K562 (cell line): Measurements from ENCODE around the gene PITPNM1. TPM values are rescaled to one million over a fixed set of nuclear protein-coding genes. Genes with fewer than 3 reads are reported as not detected.

Experiments
- ATAC-seq: fragments of 200-7000 bp; cut with Tn5 transposase; 3 replicates; pipeline ENCODE4 v1.9.1; 2020; ENCODE audit warnings: moderate library complexity
- BruUV-seq: library from RNA; stranded (reverse); fragments of 400-500 nt; replicated peaks from 2 replicates; lab custom pipeline; 2021; lab: Mats Ljungman, UMichigan
- CTCF ChIA-PET: fragments of 300-600 bp; formaldehyde crosslinking; extraction: SDS; loops from one replicate; lab custom pipeline; 2021; ENCODE audit warnings: low intra/inter-chr PET ratio; lab: Yijun Ruan, JAX
- POLR2A ChIA-PET: fragments of 300-600, 350-650 bp; sonication (Branson Sonifier 250); formaldehyde crosslinking; extraction: SDS; loops from one replicate; lab custom pipeline; 2021; ENCODE audit warnings: antibody characterized with exemption, inconsistent platforms; lab: Yijun Ruan, JAX
- DNase-seq, 4 experiments: peaks; one replicate each; pipeline versions ENCODE4 v3.0.0 to v3.0.0-alpha.2; 2011 to 2018; ENCODE audit warnings: low spot score in 3 of 4, mixed read lengths in 3 of 4; ENCODE audit errors: extremely low read depth in 1 of 4
- FAIRE-seq: peaks from 2 replicates; lab custom pipeline; 2011; peaks lifted over from hg19 to GRCh38; lab: Jason Lieb, UNC
- H2AFZ ChIP-seq: 2 replicates; pipeline ENCODE4 v1.6.0; 2011; ENCODE audit warnings: low read depth, low read length, control low read depth, inconsistent platforms
- H3K27ac ChIP-seq: fragments of 200-600 bp; 3 replicates; pipeline ENCODE4 v1.8.0; 2011; ENCODE audit warnings: low read depth, mild to moderate bottlenecking, control low read depth, inconsistent platforms, low read length, moderate library complexity, mixed read lengths; ENCODE audit errors: extremely low read depth
- H3K27me3 ChIP-seq, 2 experiments: fragments of 300-600 bp in 1 of 2; 2 replicates in 1 of 2; 3 replicates in 1 of 2; pipeline versions ENCODE4 v1.6.0 to v1.8.0; 2011; ENCODE audit warnings: inconsistent platforms in 2 of 2, low read length in 2 of 2, mild to moderate bottlenecking in 1 of 2, mixed read lengths in 1 of 2, moderate library complexity in 1 of 2; ENCODE audit not compliant: control insufficient read depth in 2 of 2, insufficient read depth in 2 of 2
- H3K36me3 ChIP-seq: fragments of 300-600 bp; 3 replicates; pipeline ENCODE4 v1.8.0; 2011; ENCODE audit warnings: mild to moderate bottlenecking, low read length, inconsistent platforms; ENCODE audit not compliant: control insufficient read depth, insufficient read depth
- H3K4me1 ChIP-seq, 2 experiments: fragments of 200-600 bp in 1 of 2; replicated peaks in 1 of 2; 2 replicates in 1 of 2; 3 replicates in 1 of 2; pipeline versions ENCODE4 v1.5.1 to v1.8.0; 2011; ENCODE audit warnings: inconsistent platforms in 2 of 2, low read length in 2 of 2, mild to moderate bottlenecking in 1 of 2, mixed read lengths in 1 of 2, moderate library complexity in 1 of 2; ENCODE audit not compliant: control insufficient read depth in 2 of 2, insufficient read depth in 2 of 2
- H3K4me2 ChIP-seq: 2 replicates; pipeline ENCODE4 v1.6.1; 2011; ENCODE audit warnings: low read length, control low read depth, inconsistent platforms, mixed read lengths; ENCODE audit not compliant: insufficient read depth
- H3K4me3 ChIP-seq: fragments of 200-600 bp; sonication (generic), shearing (Covaris generic); 2 replicates; pipeline ENCODE4 v1.5.1; 2016; ENCODE audit warnings: control low read depth, inconsistent platforms
- H3K79me2 ChIP-seq: fragments of 200-600 bp; 3 replicates; pipeline ENCODE4 v1.8.0; 2011; ENCODE audit warnings: low read length, inconsistent platforms; ENCODE audit not compliant: control insufficient read depth, insufficient read depth
- H3K9ac ChIP-seq, 2 experiments: 2 replicates each; pipeline versions ENCODE4 v1.6.0 to v1.6.1; 2011; ENCODE audit warnings: low read depth in 2 of 2, low read length in 2 of 2, control low read depth in 1 of 2, inconsistent platforms in 1 of 2, mild to moderate bottlenecking in 1 of 2, mixed read lengths in 1 of 2; ENCODE audit not compliant: insufficient read depth in 1 of 2
- H3K9me1 ChIP-seq: one replicate; pipeline ENCODE4 v1.6.0; 2011; ENCODE audit warnings: inconsistent platforms, mild to moderate bottlenecking, low read length, moderate library complexity; ENCODE audit not compliant: control insufficient read depth, insufficient read depth
- H3K9me3 ChIP-seq: replicated peaks from 2 replicates; pipeline ENCODE4 v1.5.1; 2011; ENCODE audit warnings: low read depth, low read length, inconsistent platforms; ENCODE audit not compliant: control insufficient read depth, insufficient read depth
- H4K20me1 ChIP-seq: replicated peaks from 2 replicates; pipeline ENCODE4 v1.6.1; 2011; ENCODE audit warnings: low read length, inconsistent platforms, mixed read lengths; ENCODE audit not compliant: control insufficient read depth, insufficient read depth
- ARHGAP35 ChIP-seq: fragments of 450-650 bp; IDR thresholded peaks from 2 replicates; pipeline ENCODE4 v1.6.1; 2018; ENCODE audit not compliant: partially characterized antibody
- CBX1 ChIP-seq: sonication (generic); IDR thresholded peaks from 2 replicates; pipeline ENCODE4 v1.6.1; 2016; ENCODE audit warnings: antibody characterized with exemption, low read depth, mild to moderate bottlenecking
- CXXC5 ChIP-seq: fragments of 250-450 bp; sonication (Bioruptor Pico); IDR thresholded peaks from 2 replicates; pipeline ENCODE4 v1.8.0; 2022; ENCODE audit warnings: inconsistent platforms, mild to moderate bottlenecking, moderate library complexity
- GATA2 ChIP-seq: sonication (generic); formaldehyde crosslinking; IDR thresholded peaks from 2 replicates; pipeline ENCODE4 v1.4.0; 2020; ENCODE audit warnings: mild to moderate bottlenecking, missing genetic modification reagents
- HNRNPUL1 ChIP-seq: fragments of 200-400 bp; formaldehyde crosslinking; IDR thresholded peaks from 2 replicates; pipeline ENCODE4 v1.6.1; 2017; ENCODE audit warnings: low read length
- ILK ChIP-seq: fragments of 450-650 bp; IDR thresholded peaks from 2 replicates; pipeline ENCODE4 v1.6.1; 2016; ENCODE audit warnings: missing genetic modification characterization, low read depth, mild to moderate bottlenecking, missing compliant biosample characterization, moderate library complexity, borderline replicate concordance
- KDM2B ChIP-seq: fragments of 250-450 bp; sonication (Bioruptor Pico); IDR thresholded peaks from 2 replicates; pipeline ENCODE4 v1.8.0; 2021; ENCODE audit warnings: mild to moderate bottlenecking, moderate library complexity
- MCM2 ChIP-seq: fragments of 450-650 bp; IDR thresholded peaks from 2 replicates; pipeline ENCODE4 v1.6.1; 2017; ENCODE audit warnings: low read depth, mild to moderate bottlenecking
- SMARCA4 ChIP-seq: fragments of 450-650 bp; IDR thresholded peaks from 2 replicates; pipeline ENCODE4 v1.6.1; 2016
- STAT5A ChIP-seq: IDR thresholded peaks from 2 replicates; pipeline ENCODE4 v1.6.1; 2012; ENCODE audit warnings: low read length, inconsistent platforms, borderline replicate concordance
- TARDBP ChIP-seq: fragments of 450-650 bp; IDR thresholded peaks from 2 replicates; pipeline ENCODE4 v1.6.1; 2016
- XRCC3 ChIP-seq: fragments of 450-650 bp; IDR thresholded peaks from 2 replicates; pipeline ENCODE4 v1.6.1; 2017; ENCODE audit warnings: mild to moderate bottlenecking, moderate library complexity
- ZBTB17 ChIP-seq: fragments of 450-650 bp; formaldehyde crosslinking; IDR thresholded peaks from 2 replicates; pipeline ENCODE4 v1.4.0; 2020; ENCODE audit warnings: mild to moderate bottlenecking
- ZNF431 ChIP-seq: sonication (generic); formaldehyde crosslinking; IDR thresholded peaks from 2 replicates; pipeline ENCODE4 v1.8.0; 2022; ENCODE audit warnings: mild to moderate bottlenecking, missing genetic modification reagents
- ZNF57 ChIP-seq: fragments of 450-650 bp; formaldehyde crosslinking; IDR thresholded peaks from 2 replicates; pipeline ENCODE4 v1.4.0; 2020; ENCODE audit warnings: mild to moderate bottlenecking, moderate library complexity
- WGBS: fragments of 100-300 bp; shearing (Covaris generic); methylation state at CpG from one replicate; pipeline ENCODE4 v1.1.6; 2016; ENCODE audit warnings: low coverage, mixed read lengths; ENCODE audit not compliant: insufficient coverage; ENCODE audit errors: missing lambda C conversion rate; 5-methylcytosine and 5-hydroxymethylcytosine counted together
- in situ Hi-C: fragments of 300-500 bp; cut with MboI; formaldehyde crosslinking; loops from 4 replicates; pipeline ENCODE4 v1.15.0; 2018; ENCODE audit warnings: inconsistent platforms, mixed read lengths
- intact Hi-C: fragments of 100-400 bp; cut with micrococcal nuclease; formaldehyde crosslinking; loops from 2 replicates; pipeline ENCODE4 v1.14.2; 2022
- polyA plus RNA-seq, 8 experiments: library from polyadenylated mRNA; depleted of rRNA in 4 of 8; stranded (reverse) in 5 of 8; unstranded in 3 of 8; fragments of >200 nt; fragmentation: Nextera tagmentation in 2 of 8; fragmentation: Illumina TruSeq in 1 of 8; extraction: Ambion mirVana in 2 of 8; extraction: Trizol in 1 of 8; gene quantifications; 2 replicates each; pipeline versions ENCODE4 v1.2.1 to v1.2.3, GENCODE V29; 2011 to 2014; ENCODE audit warnings: inconsistent platforms in 1 of 8, missing spikeins in 1 of 8
- total RNA-seq, 7 experiments: library from RNA; depleted of rRNA in 6 of 7; stranded (reverse); fragments of >200 nt in 6 of 7; fragmentation: Illumina TruSeq in 2 of 7; extraction: Trizol in 2 of 7; gene quantifications; 2 replicates each; pipeline versions ENCODE4 v1.2.1 to v1.2.3, GENCODE V29; 2011 to 2021; ENCODE audit warnings: low replicate concordance in 1 of 7
- TF ChIP-seq, protein P1 (sequence below): IDR thresholded peaks from 2 replicates; pipeline ENCODE4 v1.6.1; 2011; ENCODE audit not compliant: insufficient read length; ENCODE audit errors: extremely low read depth
- TF ChIP-seq, protein P2 (sequence below): sonication (generic); formaldehyde crosslinking; IDR thresholded peaks from 2 replicates; pipeline ENCODE4 v1.8.0; 2022; ENCODE audit warnings: missing genetic modification reagents, mild to moderate bottlenecking, borderline replicate concordance

Gene PITPNM1
- total and polyA plus RNA-seq, 9 of the 15 experiments (the other 6 are each of a cell fraction or from before 2014, with no cell fraction given): 0.11 to 53.7 (median 16.0) TPM

DNA sequence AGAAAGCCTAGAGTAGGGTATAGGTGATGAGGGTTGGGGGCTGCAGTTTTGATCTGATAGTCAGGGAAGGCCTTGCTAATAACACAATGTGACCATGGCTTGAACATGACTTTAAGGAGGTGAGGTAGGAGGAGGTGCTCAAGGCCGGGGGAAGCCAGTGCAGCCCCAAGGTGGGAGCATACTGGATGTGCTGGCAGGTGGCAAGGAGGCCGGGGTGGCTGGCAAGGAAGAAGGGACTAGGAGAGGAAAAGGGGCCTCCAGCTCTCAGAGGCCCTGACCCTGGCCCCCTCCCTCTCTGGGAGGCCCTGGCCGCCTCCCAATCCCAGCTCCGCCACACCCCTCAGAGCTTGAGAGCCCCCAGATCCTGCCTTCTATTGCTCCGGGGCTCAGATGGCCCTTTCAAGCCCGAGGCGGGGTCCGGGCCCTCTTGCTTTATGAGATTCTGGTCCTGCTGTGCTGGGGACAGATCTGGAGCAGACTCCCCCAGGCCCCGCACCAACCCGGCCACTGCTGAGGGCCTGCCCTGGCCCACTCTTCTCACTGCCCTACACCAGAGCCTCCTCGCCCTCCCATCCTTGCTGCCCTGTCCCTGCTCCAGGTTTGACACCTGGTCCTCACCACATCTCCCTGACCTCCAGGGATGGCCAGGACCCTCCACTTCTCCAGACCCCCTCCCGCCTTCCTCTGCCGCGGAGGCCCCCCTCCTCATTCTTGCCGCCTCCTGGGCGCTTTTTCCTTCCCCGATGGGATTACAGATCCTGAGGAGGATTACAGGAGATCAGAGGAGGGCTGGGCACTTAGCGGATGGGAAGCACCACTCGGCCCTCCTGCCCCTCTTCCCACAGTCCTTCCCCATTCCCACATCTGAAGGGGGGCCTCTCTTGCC, 1.8 kb downstream of the PITPNM1 start:
- Histone ChIP-seq H3K4me2 (0 out of 2 replicates have a peak overlapping the region, but pooled peaks have one; percentile 90), H3K9me3 (no peaks in the 10 kb centered on the region), H3K4me3 (peak overlapping the region; percentile 73; the same call in 1 of the 2 replicates), H3K9me1 (peaks cover 6% of the 10 kb centered on the region), H3K27me3 (no peaks in the 10 kb centered on the region), H2AFZ (no peak overlapping the region), H3K9ac (peak overlapping the region in 1 of 2 experiments; percentile 61; a peak in 2 of 4 replicates), H3K27ac (no peak overlapping the region), H3K4me1 (peaks cover 24 to 72% of the 10 kb centered on the region in 2 experiments), H3K79me2 (peaks cover 33% of the 10 kb centered on the region), H3K36me3 (peaks cover 53% of the 10 kb centered on the region; the same call in 2 of the 3 replicates), H4K20me1 (no peaks in the 10 kb centered on the region)
- DNase-seq (no peak), FAIRE-seq (no peak), ATAC-seq (no peak)
- intact Hi-C loops (loop anchor here (1.0 kb wide), 1 partner anchor 21 kb away; no protein-coding TSS in a partner anchor), in situ Hi-C loops (no loop called here)
- BruUV-seq: no TSS peak
- ChIA-PET POLR2A (interaction anchor here (0.6 to 1.1 kb wide), 2 partner anchors 13 to 121 kb away, joined by 3 read pairs; no protein-coding TSS in a partner anchor), CTCF (no interaction called here)
- 96% methylated on average over 13 of the region's 19 CpGs for WGBS
- no peak for TF ChIP-seq SMARCA4
- TF ChIP-seq MCM2: no peak
- TF ChIP-seq, protein P1, sequence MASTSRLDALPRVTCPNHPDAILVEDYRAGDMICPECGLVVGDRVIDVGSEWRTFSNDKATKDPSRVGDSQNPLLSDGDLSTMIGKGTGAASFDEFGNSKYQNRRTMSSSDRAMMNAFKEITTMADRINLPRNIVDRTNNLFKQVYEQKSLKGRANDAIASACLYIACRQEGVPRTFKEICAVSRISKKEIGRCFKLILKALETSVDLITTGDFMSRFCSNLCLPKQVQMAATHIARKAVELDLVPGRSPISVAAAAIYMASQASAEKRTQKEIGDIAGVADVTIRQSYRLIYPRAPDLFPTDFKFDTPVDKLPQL: no peak
- TF ChIP-seq, protein P2, sequence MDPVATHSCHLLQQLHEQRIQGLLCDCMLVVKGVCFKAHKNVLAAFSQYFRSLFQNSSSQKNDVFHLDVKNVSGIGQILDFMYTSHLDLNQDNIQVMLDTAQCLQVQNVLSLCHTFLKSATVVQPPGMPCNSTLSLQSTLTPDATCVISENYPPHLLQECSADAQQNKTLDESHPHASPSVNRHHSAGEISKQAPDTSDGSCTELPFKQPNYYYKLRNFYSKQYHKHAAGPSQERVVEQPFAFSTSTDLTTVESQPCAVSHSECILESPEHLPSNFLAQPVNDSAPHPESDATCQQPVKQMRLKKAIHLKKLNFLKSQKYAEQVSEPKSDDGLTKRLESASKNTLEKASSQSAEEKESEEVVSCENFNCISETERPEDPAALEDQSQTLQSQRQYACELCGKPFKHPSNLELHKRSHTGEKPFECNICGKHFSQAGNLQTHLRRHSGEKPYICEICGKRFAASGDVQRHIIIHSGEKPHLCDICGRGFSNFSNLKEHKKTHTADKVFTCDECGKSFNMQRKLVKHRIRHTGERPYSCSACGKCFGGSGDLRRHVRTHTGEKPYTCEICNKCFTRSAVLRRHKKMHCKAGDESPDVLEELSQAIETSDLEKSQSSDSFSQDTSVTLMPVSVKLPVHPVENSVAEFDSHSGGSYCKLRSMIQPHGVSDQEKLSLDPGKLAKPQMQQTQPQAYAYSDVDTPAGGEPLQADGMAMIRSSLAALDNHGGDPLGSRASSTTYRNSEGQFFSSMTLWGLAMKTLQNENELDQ: no peak
- no peak for TF ChIP-seq TARDBP
- TF ChIP-seq CBX1: no peak
- TF ChIP-seq ZNF431: no peak
- no peak for TF ChIP-seq ZBTB17 (CRISPR knock-in tag)
- TF ChIP-seq KDM2B (CRISPR knock-in tag): no peak
- no peak for TF ChIP-seq HNRNPUL1
- TF ChIP-seq CXXC5 (CRISPR knock-in tag): no peak
- TF ChIP-seq ZNF57 (CRISPR knock-in tag): no peak
- TF ChIP-seq ARHGAP35: no peak
- TF ChIP-seq ILK (tag): no peak
- TF ChIP-seq GATA2 (CRISPR knock-in tag): no peak
- no peak for TF ChIP-seq XRCC3
- no peak for TF ChIP-seq STAT5A
